Smooth muscle cell of the pulmonary artery (primary cell): Measurements from ENCODE around the gene ACTBL2. TPM values are rescaled to one million over a fixed set of nuclear protein-coding genes. Genes with fewer than 3 reads are reported as not detected.

ENCODE experiments used
- total RNA-seq: library from RNA; depleted of rRNA; stranded (reverse); fragments of >200 nt; gene quantifications from 2 replicates; pipeline ENCODE4 v1.2.3, GENCODE V29; 2014

ACTBL2 gene
- 0.03 TPM in 1 of 2 replicates, not detected in the other for total RNA-seq

GRCh38 chr5:57482671-57483106 is at the start of gene ACTBL2:
TSS of gene ACTBL2 (minus strand) at chr5:57482811. CDS start at chr5:57482707, 104 bp downstream.

